WERI-Rb-1 (cell line): ENCODE data around the gene LAD1.

Source experiments
- DNase-seq: peaks from one replicate; pipeline ENCODE4 v3.0.0-alpha.2; 2020
- H3K27ac ChIP-seq: fragments of 250-450 bp; sonication (Bioruptor Pico); 2 replicates; pipeline ENCODE4 v1.5.1; 2020; ENCODE audit warnings: mild to moderate bottlenecking, moderate library complexity
- H3K27me3 ChIP-seq: fragments of 250-450 bp; sonication (Bioruptor Pico); 2 replicates; pipeline ENCODE4 v1.5.1; 2021; ENCODE audit warnings: mild to moderate bottlenecking, low read depth, moderate library complexity; ENCODE audit not compliant: insufficient read depth, severe bottlenecking
- H3K36me3 ChIP-seq: fragments of 250-450 bp; sonication (Bioruptor Pico); 2 replicates; pipeline ENCODE4 v1.5.1; 2020; ENCODE audit warnings: mild to moderate bottlenecking, moderate library complexity
- H3K4me3 ChIP-seq: 2 replicates; pipeline ENCODE4 v1.5.1; 2011; ENCODE audit warnings: low read depth, mild to moderate bottlenecking, control low read depth, low read length
- H3K9me3 ChIP-seq: fragments of 250-450 bp; sonication (Bioruptor Pico); 2 replicates; pipeline ENCODE4 v1.5.1; 2021; ENCODE audit warnings: mild to moderate bottlenecking, moderate library complexity; ENCODE audit not compliant: severe bottlenecking
- TF ChIP-seq, protein P1 (sequence below): IDR thresholded peaks from 2 replicates; pipeline ENCODE4 v1.5.1; 2011; ENCODE audit warnings: low read depth, mild to moderate bottlenecking, control low read depth, inconsistent platforms, low read length

LAD1 gene

DNA sequence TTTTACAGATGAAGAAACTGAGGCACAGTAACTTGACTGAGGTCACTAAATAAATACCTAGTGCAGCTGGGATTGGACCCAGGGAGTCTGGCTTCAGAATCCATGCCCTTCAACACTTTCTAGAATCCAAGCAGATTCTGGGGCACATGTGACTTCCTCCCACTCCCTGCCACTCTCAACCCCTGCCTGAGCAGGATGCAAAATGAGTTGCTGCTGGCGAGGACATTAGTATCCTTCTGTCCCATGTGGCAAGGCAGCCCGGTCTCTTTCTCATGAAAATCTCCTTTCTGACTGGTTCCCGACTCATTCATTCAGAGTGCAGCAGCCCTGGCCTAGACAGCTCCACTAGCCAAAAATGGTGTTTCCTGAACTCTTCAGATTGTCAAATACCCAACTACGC is 50.0 kb downstream of the LAD1 start:
- H3K4me3 ChIP-seq, result no peak overlapping the region
- no peak for DNase-seq
- no peaks in the 10 kb centered on the region for H3K36me3 ChIP-seq
- peaks cover 3% of the 10 kb centered on the region for H3K27me3 ChIP-seq
- no peak overlapping the region for H3K27ac ChIP-seq
- TF ChIP-seq, protein P1, sequence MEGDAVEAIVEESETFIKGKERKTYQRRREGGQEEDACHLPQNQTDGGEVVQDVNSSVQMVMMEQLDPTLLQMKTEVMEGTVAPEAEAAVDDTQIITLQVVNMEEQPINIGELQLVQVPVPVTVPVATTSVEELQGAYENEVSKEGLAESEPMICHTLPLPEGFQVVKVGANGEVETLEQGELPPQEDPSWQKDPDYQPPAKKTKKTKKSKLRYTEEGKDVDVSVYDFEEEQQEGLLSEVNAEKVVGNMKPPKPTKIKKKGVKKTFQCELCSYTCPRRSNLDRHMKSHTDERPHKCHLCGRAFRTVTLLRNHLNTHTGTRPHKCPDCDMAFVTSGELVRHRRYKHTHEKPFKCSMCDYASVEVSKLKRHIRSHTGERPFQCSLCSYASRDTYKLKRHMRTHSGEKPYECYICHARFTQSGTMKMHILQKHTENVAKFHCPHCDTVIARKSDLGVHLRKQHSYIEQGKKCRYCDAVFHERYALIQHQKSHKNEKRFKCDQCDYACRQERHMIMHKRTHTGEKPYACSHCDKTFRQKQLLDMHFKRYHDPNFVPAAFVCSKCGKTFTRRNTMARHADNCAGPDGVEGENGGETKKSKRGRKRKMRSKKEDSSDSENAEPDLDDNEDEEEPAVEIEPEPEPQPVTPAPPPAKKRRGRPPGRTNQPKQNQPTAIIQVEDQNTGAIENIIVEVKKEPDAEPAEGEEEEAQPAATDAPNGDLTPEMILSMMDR, result no peak
- H3K9me3 ChIP-seq, result no peaks in the 10 kb centered on the region

DNA sequence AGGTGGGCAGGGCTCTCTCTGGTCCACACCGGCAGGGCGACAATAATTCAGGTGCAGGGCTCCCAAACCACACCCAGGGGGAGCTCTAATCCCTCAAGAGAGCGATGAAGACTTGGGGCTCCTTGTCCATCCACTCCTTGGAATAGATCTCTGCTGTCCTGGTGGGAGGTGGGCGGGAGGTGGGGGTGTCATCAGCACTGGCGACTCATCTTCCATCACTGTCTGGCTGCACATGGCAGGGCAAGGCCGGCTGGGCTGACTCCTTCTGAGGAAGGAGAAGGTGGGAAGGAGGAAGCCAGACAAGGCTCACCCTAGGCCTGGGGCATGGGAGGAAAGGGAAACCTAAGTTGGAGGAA is 50.9 kb downstream of the LAD1 start:
- TF ChIP-seq, protein P1, result peak; percentile 99
- Histone ChIP-seq H3K36me3 (no peaks in the 10 kb centered on the region), H3K27ac (no peak overlapping the region), H3K4me3 (no peak overlapping the region), H3K9me3 (no peaks in the 10 kb centered on the region), H3K27me3 (peaks cover 3% of the 10 kb centered on the region)
- DNase-seq, result peak; percentile 88

DNA sequence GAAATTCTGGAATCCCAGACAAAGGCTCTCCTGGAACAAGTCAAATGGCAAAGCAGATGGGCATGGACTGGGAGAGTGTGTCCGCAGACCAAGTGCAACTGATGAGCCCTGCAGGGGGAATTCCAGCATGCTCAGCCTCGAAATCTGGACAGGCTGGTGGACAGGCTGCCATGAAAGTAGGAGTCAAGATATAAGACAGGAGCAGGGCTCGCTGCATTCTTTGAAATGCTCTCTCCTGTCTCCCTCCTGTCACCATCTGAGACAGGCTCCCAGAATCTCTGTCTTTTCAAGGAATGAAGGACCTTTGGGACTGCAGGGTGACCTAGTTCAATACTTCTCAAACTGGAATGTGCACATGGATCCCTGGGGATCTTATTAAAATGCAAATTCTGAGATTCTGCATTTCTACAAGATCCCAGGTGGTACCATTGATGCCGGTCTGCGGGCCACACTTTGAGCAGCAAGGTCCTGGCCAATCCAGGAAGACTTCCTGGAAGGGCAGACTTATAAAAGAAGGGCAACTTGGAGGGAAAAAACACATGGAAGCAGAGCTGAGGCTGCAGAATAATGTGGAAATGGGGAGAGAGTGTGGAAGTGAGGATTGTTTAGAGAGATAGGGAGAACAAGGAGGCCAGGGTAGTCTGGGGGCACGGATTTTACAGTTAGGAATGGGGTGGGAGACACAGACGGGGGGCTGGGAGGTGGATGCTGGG is 51.5 kb downstream of the LAD1 start:
- Histone ChIP-seq H3K27me3 (peaks cover 3% of the 10 kb centered on the region), H3K4me3 (no peak overlapping the region), H3K9me3 (no peaks in the 10 kb centered on the region), H3K27ac (no peak overlapping the region), H3K36me3 (no peaks in the 10 kb centered on the region)
- no peak for DNase-seq
- TF ChIP-seq, protein P1, result 0 out of 2 replicates have a peak, but pooled peaks have one; percentile 11

DNA sequence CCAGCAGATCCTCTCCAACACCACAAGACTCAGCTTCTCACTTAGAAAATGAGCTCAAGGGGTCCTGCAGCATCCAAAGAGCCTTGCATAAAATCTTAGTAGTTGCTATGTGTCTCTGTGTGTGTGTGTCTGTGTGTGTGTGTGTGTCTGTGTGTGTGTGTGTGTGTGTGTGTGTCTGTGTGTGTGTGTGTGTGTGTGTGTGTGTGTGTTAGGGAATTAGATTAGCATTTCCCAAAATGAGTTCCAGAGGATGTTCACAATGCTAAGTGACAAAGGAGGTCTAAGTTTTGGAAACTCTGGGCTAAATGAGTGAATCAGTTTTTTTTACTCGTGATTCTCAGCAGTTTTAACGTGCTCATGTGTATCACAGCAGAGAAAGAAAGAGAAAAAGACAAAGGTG is 52.1 kb downstream of the LAD1 start:
- Histone ChIP-seq H3K27ac (no peak overlapping the region), H3K36me3 (no peaks in the 10 kb centered on the region), H3K4me3 (no peak overlapping the region), H3K9me3 (no peaks in the 10 kb centered on the region), H3K27me3 (peaks cover 3% of the 10 kb centered on the region)
- no peak for DNase-seq
- TF ChIP-seq, protein P1, result no peak

DNA sequence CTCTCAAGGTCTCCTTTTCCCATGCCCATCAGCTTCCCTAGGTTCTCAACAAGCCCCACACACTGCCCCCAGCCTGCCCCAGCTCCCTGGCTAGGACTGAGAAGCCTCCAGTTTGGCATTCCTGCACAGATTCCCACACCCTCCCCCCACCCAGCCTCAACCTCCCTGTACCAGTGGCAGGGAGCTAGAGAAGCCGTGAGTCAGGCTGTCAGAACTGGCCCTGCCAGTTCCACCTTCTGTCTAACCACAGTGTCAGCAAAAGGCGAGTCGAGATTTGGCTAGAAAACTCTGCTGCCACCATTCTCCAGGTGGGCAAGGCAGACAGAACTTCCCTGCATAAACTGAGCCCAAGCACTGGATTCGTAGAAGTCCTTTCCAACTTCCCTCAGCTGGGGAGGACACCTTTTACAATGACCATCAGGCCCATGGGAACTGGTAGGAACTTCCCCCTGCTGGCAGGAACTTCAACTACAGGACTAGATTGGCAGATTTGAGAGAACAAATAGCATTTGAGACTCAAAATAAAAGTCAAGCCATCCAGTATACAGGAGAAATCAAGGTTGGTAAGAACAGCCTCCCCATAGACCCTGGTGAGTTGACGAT is 52.7 kb downstream of the LAD1 start:
- DNase-seq, result peak; percentile 85
- TF ChIP-seq, protein P1, result peak; percentile 90
- H3K4me3 ChIP-seq, result no peak overlapping the region
- no peaks in the 10 kb centered on the region for H3K9me3 ChIP-seq
- H3K27me3 ChIP-seq, result peaks cover 3% of the 10 kb centered on the region
- H3K27ac ChIP-seq, result no peak overlapping the region
- no peaks in the 10 kb centered on the region for H3K36me3 ChIP-seq

DNA sequence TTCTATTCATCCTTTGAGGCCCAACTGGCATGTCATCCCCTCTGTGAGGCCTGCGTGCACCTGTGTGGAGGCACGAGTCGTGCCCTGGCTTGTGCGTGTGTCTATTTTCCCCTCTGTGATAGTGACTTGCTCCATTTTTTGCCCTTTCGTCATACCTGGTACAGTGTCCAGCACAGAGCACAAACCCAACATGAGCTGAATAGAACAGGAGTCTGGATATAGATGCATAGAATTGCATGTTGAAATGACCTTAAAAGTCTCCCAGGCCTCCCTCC is 54.1 kb downstream of the LAD1 start:
- no peak for DNase-seq
- TF ChIP-seq, protein P1, result no peak
- Histone ChIP-seq H3K27me3 (peaks cover 3% of the 10 kb centered on the region), H3K36me3 (no peaks in the 10 kb centered on the region), H3K27ac (no peak overlapping the region), H3K9me3 (no peaks in the 10 kb centered on the region), H3K4me3 (no peak overlapping the region)
